A549 (cell line): ENCODE measurements around the gene DUSP7. TPM values are rescaled to one million over a fixed set of nuclear protein-coding genes. Genes with fewer than 3 reads are reported as not detected.

Experiments
- ATAC-seq, 2 experiments: fragments of 200-7000 bp in 1 of 2; fragments of >200 bp in 1 of 2; cut with Nextera tagmentation in 1 of 2; cut with Tn5 transposase in 1 of 2; 3 replicates each; pipeline versions ENCODE4 v1.8.0 to v1.9.1; 2018 to 2020; ENCODE audit warnings: mild to moderate bottlenecking in 1 of 2, moderate library complexity in 1 of 2
- CTCF ChIA-PET: fragments of 300-600 bp; sonication (Branson Sonifier 250); formaldehyde crosslinking; extraction: SDS; loops from one replicate; lab custom pipeline; 2021; ENCODE audit warnings: antibody characterized with exemption, inconsistent platforms; lab: Yijun Ruan, JAX
- POLR2A ChIA-PET: fragments of 350-600 bp; formaldehyde crosslinking; extraction: SDS; loops from one replicate; lab custom pipeline; 2021; ENCODE audit warnings: antibody characterized with exemption, inconsistent platforms; lab: Yijun Ruan, JAX
- DNase-seq, 2 experiments: peaks; one replicate each; pipeline versions ENCODE4 v3.0.0 to v3.0.0-alpha.2; 2011 to 2016; ENCODE audit warnings: low read depth in 1 of 2, low spot score in 1 of 2
- FAIRE-seq: peaks from 2 replicates; lab custom pipeline; 2011; peaks lifted over from hg19 to GRCh38; lab: Jason Lieb, UNC
- H3K27ac ChIP-seq, 2 experiments: fragments of >200 bp; sonication (Bioruptor Twin); formaldehyde crosslinking; 3 replicates each; pipeline ENCODE4 v1.5.1; 2016 to 2017
- H3K4me1 ChIP-seq: fragments of >200 bp; sonication (Bioruptor Twin); formaldehyde crosslinking; 3 replicates; pipeline ENCODE4 v1.6.1; 2016
- H3K4me2 ChIP-seq: fragments of >200 bp; sonication (Bioruptor Twin); formaldehyde crosslinking; 3 replicates; pipeline ENCODE4 v1.6.1; 2016
- H3K4me3 ChIP-seq: fragments of >200 bp; sonication (Bioruptor Twin); formaldehyde crosslinking; 3 replicates; pipeline ENCODE4 v1.5.1; 2016
- H3K9me3 ChIP-seq: fragments of >200 bp; sonication (Bioruptor Twin); formaldehyde crosslinking; 3 replicates; pipeline ENCODE4 v1.6.1; 2016
- BCL3 ChIP-seq: fragments of >200 bp; sonication (Bioruptor Twin); formaldehyde crosslinking; IDR thresholded peaks from 3 replicates; pipeline ENCODE4 v1.6.1; 2016
- BHLHE40 ChIP-seq: IDR thresholded peaks from 2 replicates; pipeline ENCODE4 v1.6.1; 2012; ENCODE audit warnings: low read depth, low read length, inconsistent platforms
- CBX8 ChIP-seq: fragments of 200-600 bp; sonication (generic); IDR thresholded peaks from 2 replicates; pipeline ENCODE4 v1.6.1; 2016
- CHD4 ChIP-seq: fragments of 200-600 bp; sonication (generic); IDR thresholded peaks from 2 replicates; pipeline ENCODE4 v1.6.1; 2016; ENCODE audit warnings: antibody characterized with exemption, mild to moderate bottlenecking, borderline replicate concordance
- CTCF ChIP-seq: fragments of >200 bp; sonication (Bioruptor Twin); formaldehyde crosslinking; IDR thresholded peaks from 3 replicates; pipeline ENCODE4 v1.5.1; 2016
- EHF ChIP-seq: fragments of 250-450 bp; sonication (Bioruptor Pico); IDR thresholded peaks from 2 replicates; pipeline ENCODE4 v1.5.0; 2020; ENCODE audit warnings: mild to moderate bottlenecking
- ELK1 ChIP-seq: fragments of 150-350 bp; IDR thresholded peaks from 2 replicates; pipeline ENCODE4 v1.6.1; 2014; ENCODE audit warnings: low read depth, mild to moderate bottlenecking, low read length
- HDAC2 ChIP-seq: fragments of 200-600 bp; sonication (generic); IDR thresholded peaks from 2 replicates; pipeline ENCODE4 v1.6.1; 2016
- HOXA7 ChIP-seq: fragments of 250-450 bp; sonication (Bioruptor Pico); IDR thresholded peaks from 2 replicates; pipeline ENCODE4 v1.5.0; 2020; ENCODE audit warnings: mild to moderate bottlenecking, moderate library complexity
- JUN ChIP-seq, 2 experiments: fragments of >200 bp; sonication (Bioruptor Twin); formaldehyde crosslinking; IDR thresholded peaks; 2 replicates in 1 of 2; 3 replicates in 1 of 2; pipeline ENCODE4 v1.6.1; 2016 to 2017
- KDM1A ChIP-seq: fragments of 200-600 bp; sonication (generic); IDR thresholded peaks from 2 replicates; pipeline ENCODE4 v1.6.1; 2016; ENCODE audit warnings: low read depth, mild to moderate bottlenecking
- NFE2L2 ChIP-seq: fragments of 150-350 bp; conservative IDR thresholded peaks from 2 replicates; pipeline ENCODE4 v1.6.1; 2014; ENCODE audit warnings: low read length
- NR3C1 ChIP-seq: fragments of >200 bp; sonication (Bioruptor Twin); formaldehyde crosslinking; IDR thresholded peaks from 3 replicates; pipeline ENCODE4 v1.6.1; 2017
- RAD21 ChIP-seq, 2 experiments: fragments of >200 bp in 1 of 2; sonication (Bioruptor Twin) in 1 of 2; formaldehyde crosslinking in 1 of 2; IDR thresholded peaks in 1 of 2; conservative IDR thresholded peaks in 1 of 2; 2 replicates in 1 of 2; 3 replicates in 1 of 2; pipeline ENCODE4 v1.6.1; 2012 to 2018; ENCODE audit warnings: inconsistent platforms in 1 of 2
- RARB ChIP-seq: fragments of 250-450 bp; sonication (Bioruptor Pico); IDR thresholded peaks from 2 replicates; pipeline ENCODE4 v1.8.0; 2021; ENCODE audit warnings: mild to moderate bottlenecking, moderate library complexity
- REST ChIP-seq: fragments of 200-600 bp; sonication (generic); IDR thresholded peaks from 2 replicates; pipeline ENCODE4 v1.6.1; 2016; ENCODE audit warnings: antibody characterized with exemption, mild to moderate bottlenecking, moderate library complexity
- RFX5 ChIP-seq: fragments of 450-650 bp; IDR thresholded peaks from 2 replicates; pipeline ENCODE4 v1.7.1; 2014; ENCODE audit warnings: antibody characterized with exemption, mild to moderate bottlenecking, moderate library complexity
- TFCP2L1 ChIP-seq: fragments of 250-450 bp; sonication (Bioruptor Pico); IDR thresholded peaks from 2 replicates; pipeline ENCODE4 v1.5.0; 2021; ENCODE audit warnings: mild to moderate bottlenecking
- WGBS: methylation state at CpG from one replicate; pipeline ENCODE4 v1.1.6; 2017; ENCODE audit errors: missing lambda C conversion rate; 5-methylcytosine and 5-hydroxymethylcytosine counted together
- polyA plus RNA-seq, 4 experiments: library from polyadenylated mRNA; depleted of rRNA in 3 of 4; stranded (reverse); fragments of >200 nt; fragmentation: RNase III in 1 of 4; extraction: RNeasy Plus Mini Kit Qiagen cat#74134 plus additional on column Dnase treatment in 1 of 4; gene quantifications; 2 replicates in 3 of 4; 3 replicates in 1 of 4; pipeline ENCODE4 v1.2.3, GENCODE V29; 2011 to 2017

Gene DUSP7
- polyA plus RNA-seq, 2 of the 4 experiments (the other 2 are of a cell fraction), result 4.4 to 4.8 TPM

GRCh38 chr3:52055537-52056351 lies 627 bp downstream of the DUSP7 start (continued):
- TF ChIP-seq NR3C1, result no peak
- TF ChIP-seq HOXA7 (CRISPR knock-in tag), result no peak
- TF ChIP-seq KDM1A, result no peak
- no peak for TF ChIP-seq JUN (IDR thresholded peaks at IDR 0.05)

- peaks cover 23% of the 10 kb centered on the region for H3K4me1 ChIP-seq
- H3K4me3 ChIP-seq, result peak overlapping the region; percentile 55
- H3K27ac ChIP-seq, result peak overlapping the region; percentile 66 to 93
- ChIA-PET POLR2A (interaction anchor here (1.7 to 2.8 kb wide), 2 partner anchors 8 to 59 kb away, joined by 10 to 14 read pairs; partner anchors contain the start of gene RPL29), CTCF (interaction anchor here (1.0 to 5.3 kb wide), 11 partner anchors 10 to 90 kb away, joined by 3 to 36 read pairs (median 10); no protein-coding TSS in a partner anchor)
- TF ChIP-seq REST (no peak), CTCF (peak; percentile 24; the same call in 1 of the 3 replicates)
- FAIRE-seq, result no peak
- peak overlapping the region; percentile 84 for H3K4me2 ChIP-seq
- no peak for DNase-seq
- ATAC-seq, result no peak
- WGBS, result 24% methylated on average over 5 of the region's 26 CpGs
- H3K9me3 ChIP-seq, result no peaks in the 10 kb centered on the region
Observed at GRCh38 chr3:52054661-52055511, 1.5 kb downstream of the DUSP7 start.

- Histone ChIP-seq H3K9me3 (no peaks in the 10 kb centered on the region), H3K4me1 (peaks cover 23% of the 10 kb centered on the region), H3K27ac (peak overlapping the region; percentile 45 to 82; a peak in 4 of 6 replicates), H3K4me3 (no peak overlapping the region), H3K4me2 (peak overlapping the region; percentile 46)
- ChIA-PET CTCF (interaction anchor here (0.6 to 3.9 kb wide), 28 partner anchors 9 to 118 kb away, joined by 3 to 18 read pairs (median 4); partner anchors contain the start of gene RRP9), POLR2A (no interaction called here)
- DNase-seq (no peak), ATAC-seq (no peak), FAIRE-seq (no peak)
- 98% methylated on average over 9 of the region's 31 CpGs for whole genome bisulfite sequencing
- no peak for TF ChIP-seq BCL3
- TF ChIP-seq NFE2L2, result no peak
- TF ChIP-seq ELK1, result no peak
- peak in 1 of 2 experiments; percentile 41; a peak in 2 of 5 replicates for TF ChIP-seq RAD21 (conservative IDR thresholded peaks at IDR 0.05 in 1 of 2, IDR thresholded peaks at IDR 0.05 in 1 of 2)
- TF ChIP-seq RFX5, result no peak
- no peak for TF ChIP-seq RARB (CRISPR knock-in tag)
- TF ChIP-seq CHD4, result no peak
- TF ChIP-seq CBX8, result no peak
- no peak for TF ChIP-seq EHF (CRISPR knock-in tag)
- no peak for TF ChIP-seq HDAC2
- TF ChIP-seq CTCF, result peak; percentile 20; the same call in 1 of the 3 replicates
- TF ChIP-seq TFCP2L1, result no peak
- TF ChIP-seq BHLHE40, result no peak
Observed at GRCh38 chr3:52053307-52054304, 2.8 kb downstream of the DUSP7 start.
